Peyer's patch (tissue), 4 donors: Measurements from ENCODE around the gene CHP1.

Experiments used
- CTCF ChIP-seq, 6 experiments: fragments of 450-650 bp in 4 of 6; fragments of 200-600 bp in 2 of 6; sonication (generic) in 1 of 6; IDR thresholded peaks; one replicate each; pipeline ENCODE4 v1.5.1; 2017 to 2019; ENCODE audit warnings: antibody characterized with exemption in 6 of 6, mild to moderate bottlenecking in 3 of 6, moderate library complexity in 1 of 6
- POLR2A ChIP-seq, 2 donors: fragments of 450-650 bp; IDR thresholded peaks; one replicate each; pipeline ENCODE4 v1.5.1; 2017; ENCODE audit warnings: antibody characterized with exemption in 2 of 2, mild to moderate bottlenecking in 2 of 2, moderate library complexity in 2 of 2

- no peak for TF ChIP-seq CTCF (IDR thresholded peaks at IDR 0.05)
- no peak for TF ChIP-seq POLR2A (IDR thresholded peaks at IDR 0.05)
Measured at GRCh38 chr15:41301587-41301986, 70.5 kb downstream of the CHP1 start.
